ENCODE measurements around the gene PTBP3.

DNA sequence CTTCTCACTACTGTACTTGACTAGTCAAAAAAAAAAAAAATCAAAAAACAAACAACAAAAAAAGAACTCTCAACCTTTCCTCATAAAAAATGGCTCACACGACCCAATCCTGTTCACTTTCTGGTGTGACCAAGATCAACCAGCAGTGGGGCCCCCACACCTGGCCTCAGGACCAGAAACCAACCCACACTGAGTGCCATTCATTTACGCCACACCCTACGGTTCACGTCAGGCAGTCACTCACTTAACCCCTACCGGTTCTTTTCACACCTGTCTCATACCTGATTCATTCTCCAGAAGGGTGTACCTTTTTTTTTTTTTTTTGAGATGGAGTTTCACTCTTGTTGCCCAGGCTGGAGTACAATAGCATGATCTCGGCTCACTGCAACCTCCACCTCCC is 164.1 kb downstream of the PTBP3 start:
- TF ChIP-seq SUZ12 (IDR thresholded peaks at IDR 0.05) (no peak), NFRKB (IDR thresholded peaks at IDR 0.05) (no peak), LEF1 (IDR thresholded peaks at IDR 0.05; ENCODE audit: borderline replicate concordance) (no peak), BHLHE40 (IDR thresholded peaks at IDR 0.05; ENCODE audit: borderline replicate concordance) (no peak), ELF4 (IDR thresholded peaks at IDR 0.05) (no peak)

All from HEK293T (cell line).